GM20000 (cell line): ENCODE results near the gene OR13J1.

Experiments
- DNase-seq: peaks from one replicate; pipeline ENCODE4 v3.0.0; 2012; ENCODE audit warnings: low spot score
- TF ChIP-seq, protein P1 (sequence below): IDR thresholded peaks from 2 replicates; pipeline ENCODE4 v1.5.1; 2012; ENCODE audit warnings: mild to moderate bottlenecking, control low read depth; ENCODE audit errors: extremely low read depth, missing control alignments

Gene OR13J1

DNA sequence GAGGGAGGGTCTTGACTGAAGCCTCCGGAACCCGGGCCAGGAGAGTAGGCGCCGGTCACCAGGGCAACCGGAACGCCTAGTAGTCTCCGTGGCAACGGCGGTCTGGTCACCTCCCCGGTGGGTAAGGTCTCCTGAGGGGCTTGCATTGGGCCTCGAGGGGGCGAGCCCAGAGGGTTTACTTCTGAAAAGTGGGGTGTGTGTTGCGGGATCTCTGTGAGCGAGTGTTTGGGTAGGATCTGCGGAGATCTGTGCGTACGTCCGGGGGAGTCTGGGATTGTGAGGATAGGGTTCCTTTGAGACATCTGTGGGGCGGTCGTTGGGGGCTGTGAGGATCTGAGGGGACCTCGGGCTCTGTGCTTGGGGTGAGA is 41.5 kb downstream of the OR13J1 start, which contains the start of gene FAM221B:
Gene FAM221B (minus strand): TSS at position 17 of the 368 bp plus-strand sequence. CDS start 2,571 bp downstream, outside the sequence.
- TF ChIP-seq, protein P1, sequence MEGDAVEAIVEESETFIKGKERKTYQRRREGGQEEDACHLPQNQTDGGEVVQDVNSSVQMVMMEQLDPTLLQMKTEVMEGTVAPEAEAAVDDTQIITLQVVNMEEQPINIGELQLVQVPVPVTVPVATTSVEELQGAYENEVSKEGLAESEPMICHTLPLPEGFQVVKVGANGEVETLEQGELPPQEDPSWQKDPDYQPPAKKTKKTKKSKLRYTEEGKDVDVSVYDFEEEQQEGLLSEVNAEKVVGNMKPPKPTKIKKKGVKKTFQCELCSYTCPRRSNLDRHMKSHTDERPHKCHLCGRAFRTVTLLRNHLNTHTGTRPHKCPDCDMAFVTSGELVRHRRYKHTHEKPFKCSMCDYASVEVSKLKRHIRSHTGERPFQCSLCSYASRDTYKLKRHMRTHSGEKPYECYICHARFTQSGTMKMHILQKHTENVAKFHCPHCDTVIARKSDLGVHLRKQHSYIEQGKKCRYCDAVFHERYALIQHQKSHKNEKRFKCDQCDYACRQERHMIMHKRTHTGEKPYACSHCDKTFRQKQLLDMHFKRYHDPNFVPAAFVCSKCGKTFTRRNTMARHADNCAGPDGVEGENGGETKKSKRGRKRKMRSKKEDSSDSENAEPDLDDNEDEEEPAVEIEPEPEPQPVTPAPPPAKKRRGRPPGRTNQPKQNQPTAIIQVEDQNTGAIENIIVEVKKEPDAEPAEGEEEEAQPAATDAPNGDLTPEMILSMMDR: no peak

DNA sequence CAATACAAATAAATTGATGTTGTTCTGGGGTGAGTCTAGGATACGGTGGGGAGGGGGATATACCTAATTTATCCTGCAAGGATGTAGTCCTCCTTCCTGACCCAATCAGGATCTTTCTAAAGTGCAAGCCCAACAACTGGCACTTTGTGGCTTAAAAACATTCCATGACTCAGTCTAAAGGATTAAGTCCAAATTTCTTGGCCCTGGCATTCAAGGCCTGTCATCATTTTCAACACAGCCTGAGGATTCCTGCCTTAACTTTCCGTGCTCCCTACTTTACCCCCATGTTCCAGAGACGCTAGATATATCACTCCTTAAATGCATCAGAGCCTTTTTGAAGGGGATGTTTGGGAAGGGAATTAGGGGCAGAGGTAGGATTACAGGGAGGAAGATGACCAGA is 42.7 kb downstream of the OR13J1 start:
- TF ChIP-seq, protein P1: no peak
- no peak for DNase-seq

More for the DNA sequence above, 41.5 kb downstream of the OR13J1 start, which contains the start of gene FAM221B:
- peak; percentile 40 for DNase-seq

GRCh38 chr9:35826071-35826701 is 44.0 kb downstream of the OR13J1 start:
- peak; percentile 69 for DNase-seq
- TF ChIP-seq, protein P1: peak; percentile 72

- DNase-seq: no peak
- TF ChIP-seq, protein P1: no peak
Observed at GRCh38 chr9:35822926-35823325, 47.3 kb downstream of the OR13J1 start.

- no peak for DNase-seq
- TF ChIP-seq, protein P1: no peak
Observed at GRCh38 chr9:35820076-35820475, 50.1 kb downstream of the OR13J1 start.
